K562 (cell line): Measurements from ENCODE around the gene NECTIN4. TPM values are rescaled to one million over a fixed set of nuclear protein-coding genes. Genes with fewer than 3 reads are reported as not detected.
A peak's percentile ranks its signal among the peaks of the same experiment; 100 is the strongest.

ENCODE experiments used
- ATAC-seq: fragments of 200-7000 bp; cut with Tn5 transposase; 3 replicates; pipeline ENCODE4 v1.9.1; 2020; ENCODE audit warnings: moderate library complexity
- BruUV-seq: library from RNA; stranded (reverse); fragments of 400-500 nt; replicated peaks from 2 replicates; lab custom pipeline; 2021; lab: Mats Ljungman, UMichigan
- CTCF ChIA-PET: fragments of 300-600 bp; formaldehyde crosslinking; extraction: SDS; loops from one replicate; lab custom pipeline; 2021; ENCODE audit warnings: low intra/inter-chr PET ratio; lab: Yijun Ruan, JAX
- POLR2A ChIA-PET: fragments of 300-600, 350-650 bp; sonication (Branson Sonifier 250); formaldehyde crosslinking; extraction: SDS; loops from one replicate; lab custom pipeline; 2021; ENCODE audit warnings: antibody characterized with exemption, inconsistent platforms; lab: Yijun Ruan, JAX
- DNase-seq, 4 experiments: peaks; one replicate each; pipeline versions ENCODE4 v3.0.0 to v3.0.0-alpha.2; 2011 to 2018; ENCODE audit warnings: low spot score in 3 of 4, mixed read lengths in 3 of 4; ENCODE audit errors: extremely low read depth in 1 of 4
- FAIRE-seq: peaks from 2 replicates; lab custom pipeline; 2011; peaks lifted over from hg19 to GRCh38; lab: Jason Lieb, UNC
- H2AFZ ChIP-seq: 2 replicates; pipeline ENCODE4 v1.6.0; 2011; ENCODE audit warnings: low read depth, low read length, control low read depth, inconsistent platforms
- H3K27ac ChIP-seq: fragments of 200-600 bp; 3 replicates; pipeline ENCODE4 v1.8.0; 2011; ENCODE audit warnings: low read depth, mild to moderate bottlenecking, control low read depth, inconsistent platforms, low read length, moderate library complexity, mixed read lengths; ENCODE audit errors: extremely low read depth
- H3K27me3 ChIP-seq, 2 experiments: fragments of 300-600 bp in 1 of 2; 2 replicates in 1 of 2; 3 replicates in 1 of 2; pipeline versions ENCODE4 v1.6.0 to v1.8.0; 2011; ENCODE audit warnings: inconsistent platforms in 2 of 2, low read length in 2 of 2, mild to moderate bottlenecking in 1 of 2, mixed read lengths in 1 of 2, moderate library complexity in 1 of 2; ENCODE audit not compliant: control insufficient read depth in 2 of 2, insufficient read depth in 2 of 2
- H3K36me3 ChIP-seq: fragments of 300-600 bp; 3 replicates; pipeline ENCODE4 v1.8.0; 2011; ENCODE audit warnings: mild to moderate bottlenecking, low read length, inconsistent platforms; ENCODE audit not compliant: control insufficient read depth, insufficient read depth
- H3K4me1 ChIP-seq, 2 experiments: fragments of 200-600 bp in 1 of 2; replicated peaks in 1 of 2; 2 replicates in 1 of 2; 3 replicates in 1 of 2; pipeline versions ENCODE4 v1.5.1 to v1.8.0; 2011; ENCODE audit warnings: inconsistent platforms in 2 of 2, low read length in 2 of 2, mild to moderate bottlenecking in 1 of 2, mixed read lengths in 1 of 2, moderate library complexity in 1 of 2; ENCODE audit not compliant: control insufficient read depth in 2 of 2, insufficient read depth in 2 of 2
- H3K4me2 ChIP-seq: 2 replicates; pipeline ENCODE4 v1.6.1; 2011; ENCODE audit warnings: low read length, control low read depth, inconsistent platforms, mixed read lengths; ENCODE audit not compliant: insufficient read depth
- H3K4me3 ChIP-seq: fragments of 200-600 bp; sonication (generic), shearing (Covaris generic); 2 replicates; pipeline ENCODE4 v1.5.1; 2016; ENCODE audit warnings: control low read depth, inconsistent platforms
- H3K79me2 ChIP-seq: fragments of 200-600 bp; 3 replicates; pipeline ENCODE4 v1.8.0; 2011; ENCODE audit warnings: low read length, inconsistent platforms; ENCODE audit not compliant: control insufficient read depth, insufficient read depth
- H3K9ac ChIP-seq, 2 experiments: 2 replicates each; pipeline versions ENCODE4 v1.6.0 to v1.6.1; 2011; ENCODE audit warnings: low read depth in 2 of 2, low read length in 2 of 2, control low read depth in 1 of 2, inconsistent platforms in 1 of 2, mild to moderate bottlenecking in 1 of 2, mixed read lengths in 1 of 2; ENCODE audit not compliant: insufficient read depth in 1 of 2
- H3K9me1 ChIP-seq: one replicate; pipeline ENCODE4 v1.6.0; 2011; ENCODE audit warnings: inconsistent platforms, mild to moderate bottlenecking, low read length, moderate library complexity; ENCODE audit not compliant: control insufficient read depth, insufficient read depth
- H3K9me3 ChIP-seq: replicated peaks from 2 replicates; pipeline ENCODE4 v1.5.1; 2011; ENCODE audit warnings: low read depth, low read length, inconsistent platforms; ENCODE audit not compliant: control insufficient read depth, insufficient read depth
- H4K20me1 ChIP-seq: replicated peaks from 2 replicates; pipeline ENCODE4 v1.6.1; 2011; ENCODE audit warnings: low read length, inconsistent platforms, mixed read lengths; ENCODE audit not compliant: control insufficient read depth, insufficient read depth
- ARID1B ChIP-seq: fragments of 450-650 bp; IDR thresholded peaks from 2 replicates; pipeline ENCODE4 v1.6.1; 2016; ENCODE audit warnings: antibody characterized with exemption, mild to moderate bottlenecking, inconsistent platforms
- C11orf30 ChIP-seq: fragments of 450-650 bp; IDR thresholded peaks from 2 replicates; pipeline ENCODE4 v1.6.1; 2016; ENCODE audit warnings: low read depth, mild to moderate bottlenecking
- CBX3 ChIP-seq, 2 experiments: IDR thresholded peaks; 1 replicate in 1 of 2; 2 replicates in 1 of 2; pipeline ENCODE4 v1.6.1; 2012; ENCODE audit warnings: inconsistent platforms in 2 of 2, low read length in 2 of 2, borderline replicate concordance in 1 of 2, control low read depth in 1 of 2
- CREM ChIP-seq: IDR thresholded peaks from 2 replicates; pipeline ENCODE4 v1.6.1; 2014; ENCODE audit warnings: antibody characterized with exemption, low read depth
- JUN ChIP-seq, 2 experiments: sonication (generic) in 1 of 2; formaldehyde crosslinking in 1 of 2; IDR thresholded peaks; 2 replicates each; pipeline versions ENCODE4 v1.6.1 to v1.8.0; 2012 to 2022; ENCODE audit warnings: borderline replicate concordance in 2 of 2, mild to moderate bottlenecking in 2 of 2, improper control_type of control experiment in 1 of 2, low read depth in 1 of 2, low read length in 1 of 2, missing genetic modification reagents in 1 of 2
- JUND ChIP-seq, 2 experiments: IDR thresholded peaks; 2 replicates in 1 of 2; 3 replicates in 1 of 2; pipeline ENCODE4 v1.6.1; 2011; ENCODE audit warnings: borderline replicate concordance in 2 of 2, low read depth in 2 of 2, low read length in 2 of 2, improper control_type of control experiment in 1 of 2, missing biosample characterization in 1 of 2, missing genetic modification characterization in 1 of 2, missing genetic modification reagents in 1 of 2
- MNT ChIP-seq, 2 experiments: fragments of 450-650 bp; conservative IDR thresholded peaks; 2 replicates each; pipeline ENCODE4 v1.6.1; 2017; ENCODE audit warnings: mild to moderate bottlenecking in 2 of 2, moderate library complexity in 2 of 2
- MXD1 ChIP-seq: fragments of 250-450 bp; sonication (Bioruptor Pico); IDR thresholded peaks from 2 replicates; pipeline ENCODE4 v1.8.0; 2021; ENCODE audit warnings: borderline replicate concordance, mild to moderate bottlenecking, moderate library complexity; ENCODE audit not compliant: poor library complexity, severe bottlenecking
- WGBS: fragments of 100-300 bp; shearing (Covaris generic); methylation state at CpG from one replicate; pipeline ENCODE4 v1.1.6; 2016; ENCODE audit warnings: low coverage, mixed read lengths; ENCODE audit not compliant: insufficient coverage; ENCODE audit errors: missing lambda C conversion rate; 5-methylcytosine and 5-hydroxymethylcytosine counted together
- in situ Hi-C: fragments of 300-500 bp; cut with MboI; formaldehyde crosslinking; loops from 4 replicates; pipeline ENCODE4 v1.15.0; 2018; ENCODE audit warnings: inconsistent platforms, mixed read lengths
- intact Hi-C: fragments of 100-400 bp; cut with micrococcal nuclease; formaldehyde crosslinking; loops from 2 replicates; pipeline ENCODE4 v1.14.2; 2022
- polyA plus RNA-seq, 8 experiments: library from polyadenylated mRNA; depleted of rRNA in 4 of 8; stranded (reverse) in 5 of 8; unstranded in 3 of 8; fragments of >200 nt; fragmentation: Nextera tagmentation in 2 of 8; fragmentation: Illumina TruSeq in 1 of 8; extraction: Ambion mirVana in 2 of 8; extraction: Trizol in 1 of 8; gene quantifications; 2 replicates each; pipeline versions ENCODE4 v1.2.1 to v1.2.3, GENCODE V29; 2011 to 2014; ENCODE audit warnings: inconsistent platforms in 1 of 8, missing spikeins in 1 of 8
- total RNA-seq, 7 experiments: library from RNA; depleted of rRNA in 6 of 7; stranded (reverse); fragments of >200 nt in 6 of 7; fragmentation: Illumina TruSeq in 2 of 7; extraction: Trizol in 2 of 7; gene quantifications; 2 replicates each; pipeline versions ENCODE4 v1.2.1 to v1.2.3, GENCODE V29; 2011 to 2021; ENCODE audit warnings: low replicate concordance in 1 of 7

The NECTIN4 gene
- total and polyA plus RNA-seq, 9 of the 15 experiments (the other 6 are each of a cell fraction or from before 2014, with no cell fraction given) = 0.01 to 0.09 TPM; not detected in 7

- TF ChIP-seq ARID1B = no peak
- TF ChIP-seq MXD1 (CRISPR knock-in tag) = no peak
- no peak for TF ChIP-seq C11orf30
Measured at GRCh38 chr1:161054232-161054631, 35.1 kb downstream of the NECTIN4 start (continued).

- Histone ChIP-seq H3K9me3 (no peaks in the 10 kb centered on the region), H3K4me2 (no peak overlapping the region; the same call in 1 of the 2 replicates), H3K79me2 (no peaks in the 10 kb centered on the region), H3K27me3 (no peaks in the 10 kb centered on the region), H3K9me1 (no peaks in the 10 kb centered on the region), H3K27ac (no peak overlapping the region), H3K9ac (no peak overlapping the region), H4K20me1 (no peaks in the 10 kb centered on the region), H3K4me1 (peaks cover 0 to 8% of the 10 kb centered on the region in 2 experiments; a peak in 3 of 5 replicates), H3K36me3 (no peaks in the 10 kb centered on the region), H2AFZ (peak overlapping the region; percentile 19; the same call in 1 of the 2 replicates), H3K4me3 (no peak overlapping the region)
- ChIA-PET CTCF (interaction anchor here (0.6 kb wide), 1 partner anchor 46 kb away, joined by 3 read pairs; no protein-coding TSS in a partner anchor), POLR2A (interaction anchor here (2.6 kb wide), 1 partner anchor 8 kb away, joined by 13 read pairs; the partner anchor contains the start of gene USF1)
- ATAC-seq (peak; percentile 54), FAIRE-seq (peak; percentile 86), DNase-seq (peak in 2 of 4 experiments; percentile 59 to 62)
- in situ Hi-C loops = no loop called here
- intact Hi-C loops = no loop called here
- WGBS = 11% methylated on average over 3 of the region's 3 CpGs
- no TSS peak for BruUV-seq
- TF ChIP-seq JUN (IDR thresholded peaks at IDR 0.05; ENCODE audit: borderline replicate concordance, low read depth, low read length) = 0 out of 2 replicates have a peak, but pooled peaks have one; percentile 35
- no peak for TF ChIP-seq JUN (CRISPR knock-in tag; IDR thresholded peaks at IDR 0.05; ENCODE audit: borderline replicate concordance)
- TF ChIP-seq MNT (conservative IDR thresholded peaks at IDR 0.05) = 0 out of 4 replicates have a peak, but pooled peaks of 1 of the 2 experiments have one; percentile 32
- 0 out of 2 replicates have a peak, but pooled peaks have one; percentile 5 for TF ChIP-seq CREM
- 0 out of 3 replicates have a peak, but pooled peaks of 1 of the 2 experiments have one; percentile 12 for TF ChIP-seq CBX3 (IDR thresholded peaks at IDR 0.05; ENCODE audit: borderline replicate concordance in 1 of 2, low read length in 2 of 2)
- TF ChIP-seq JUND (IDR thresholded peaks at IDR 0.05; ENCODE audit: borderline replicate concordance, low read depth, low read length) = peak; percentile 69; the same call in 1 of the 2 replicates
- TF ChIP-seq JUND (tag; IDR thresholded peaks at IDR 0.05; ENCODE audit: borderline replicate concordance, low read depth, low read length) = peak; percentile 23; the same call in 1 of the 3 replicates
Measured at GRCh38 chr1:161052899-161053298, 36.5 kb downstream of the NECTIN4 start.
